GM12864 (cell line): ENCODE measurements around the gene ADAMTS2.

Experiments
- DNase-seq: peaks from one replicate; pipeline ENCODE4 v3.0.0-alpha.2; 2011; ENCODE audit warnings: low read depth
- H3K4me3 ChIP-seq: 2 replicates; pipeline ENCODE4 v1.5.1; 2011; ENCODE audit warnings: mild to moderate bottlenecking, low read depth, low read length, control low read depth
- TF ChIP-seq, protein P1 (sequence below): IDR thresholded peaks from 2 replicates; pipeline ENCODE4 v1.5.1; 2011; ENCODE audit warnings: low read depth, mild to moderate bottlenecking, moderate library complexity, low read length, control low read depth, inconsistent platforms; ENCODE audit errors: missing control alignments

The ADAMTS2 gene

DNA sequence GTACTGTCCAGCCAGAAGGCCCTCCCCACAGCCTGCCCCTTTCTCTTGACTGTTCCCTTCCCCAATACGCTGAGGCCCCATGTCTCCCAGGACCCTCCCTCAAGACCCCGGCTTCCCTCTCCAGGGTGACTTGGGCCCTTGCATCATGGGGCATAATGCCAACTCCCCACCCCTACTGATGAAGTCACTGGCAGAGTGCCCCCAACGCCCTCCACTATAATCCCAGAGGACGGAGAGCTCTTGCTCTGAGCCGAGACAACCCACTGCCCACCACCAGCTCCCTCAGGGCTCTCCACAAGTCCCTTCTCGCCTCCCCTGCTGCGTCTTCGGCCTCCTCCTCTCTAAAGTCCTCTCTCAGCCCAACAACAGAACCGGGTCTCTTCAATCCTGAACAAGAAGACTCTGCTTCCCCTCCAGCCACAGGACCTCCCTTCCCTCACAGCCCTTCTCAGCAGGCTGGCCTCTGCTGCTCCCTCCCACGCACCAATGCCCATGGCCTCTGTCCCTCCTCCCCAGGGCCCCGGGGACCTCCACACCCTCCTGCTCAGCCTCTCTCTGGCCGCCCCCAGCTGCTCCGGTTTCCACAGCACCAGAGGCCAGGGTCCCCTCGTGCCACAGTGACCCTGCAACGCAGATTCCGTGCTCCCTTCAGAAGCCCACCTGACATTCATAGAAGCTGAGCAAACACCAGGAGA is 47.6 kb downstream of the ADAMTS2 start:
- H3K4me3 ChIP-seq, result no peak overlapping the region
- TF ChIP-seq, protein P1, sequence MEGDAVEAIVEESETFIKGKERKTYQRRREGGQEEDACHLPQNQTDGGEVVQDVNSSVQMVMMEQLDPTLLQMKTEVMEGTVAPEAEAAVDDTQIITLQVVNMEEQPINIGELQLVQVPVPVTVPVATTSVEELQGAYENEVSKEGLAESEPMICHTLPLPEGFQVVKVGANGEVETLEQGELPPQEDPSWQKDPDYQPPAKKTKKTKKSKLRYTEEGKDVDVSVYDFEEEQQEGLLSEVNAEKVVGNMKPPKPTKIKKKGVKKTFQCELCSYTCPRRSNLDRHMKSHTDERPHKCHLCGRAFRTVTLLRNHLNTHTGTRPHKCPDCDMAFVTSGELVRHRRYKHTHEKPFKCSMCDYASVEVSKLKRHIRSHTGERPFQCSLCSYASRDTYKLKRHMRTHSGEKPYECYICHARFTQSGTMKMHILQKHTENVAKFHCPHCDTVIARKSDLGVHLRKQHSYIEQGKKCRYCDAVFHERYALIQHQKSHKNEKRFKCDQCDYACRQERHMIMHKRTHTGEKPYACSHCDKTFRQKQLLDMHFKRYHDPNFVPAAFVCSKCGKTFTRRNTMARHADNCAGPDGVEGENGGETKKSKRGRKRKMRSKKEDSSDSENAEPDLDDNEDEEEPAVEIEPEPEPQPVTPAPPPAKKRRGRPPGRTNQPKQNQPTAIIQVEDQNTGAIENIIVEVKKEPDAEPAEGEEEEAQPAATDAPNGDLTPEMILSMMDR, result no peak
- DNase-seq, result no peak

DNA sequence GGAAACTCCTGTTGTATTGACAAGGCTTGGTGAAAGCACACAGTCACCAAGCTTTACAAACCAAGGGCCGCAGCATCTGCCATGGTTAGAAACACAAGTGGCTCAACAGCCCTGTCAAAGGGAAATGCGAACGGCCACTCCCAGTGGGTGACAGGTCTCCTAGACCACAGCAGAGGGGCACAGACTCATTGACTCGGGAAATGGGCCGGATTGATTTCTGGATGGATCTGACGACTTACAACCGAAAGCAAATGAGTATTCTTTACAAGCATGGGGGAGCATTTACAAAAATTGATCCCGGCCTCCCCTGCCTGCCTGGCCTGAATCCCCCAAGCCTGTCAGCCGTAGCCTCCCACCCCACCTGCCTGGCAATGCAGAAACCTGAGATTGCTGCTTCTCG is 48.2 kb downstream of the ADAMTS2 start:
- H3K4me3 ChIP-seq, result no peak overlapping the region
- TF ChIP-seq, protein P1, result no peak
- DNase-seq, result no peak

DNA sequence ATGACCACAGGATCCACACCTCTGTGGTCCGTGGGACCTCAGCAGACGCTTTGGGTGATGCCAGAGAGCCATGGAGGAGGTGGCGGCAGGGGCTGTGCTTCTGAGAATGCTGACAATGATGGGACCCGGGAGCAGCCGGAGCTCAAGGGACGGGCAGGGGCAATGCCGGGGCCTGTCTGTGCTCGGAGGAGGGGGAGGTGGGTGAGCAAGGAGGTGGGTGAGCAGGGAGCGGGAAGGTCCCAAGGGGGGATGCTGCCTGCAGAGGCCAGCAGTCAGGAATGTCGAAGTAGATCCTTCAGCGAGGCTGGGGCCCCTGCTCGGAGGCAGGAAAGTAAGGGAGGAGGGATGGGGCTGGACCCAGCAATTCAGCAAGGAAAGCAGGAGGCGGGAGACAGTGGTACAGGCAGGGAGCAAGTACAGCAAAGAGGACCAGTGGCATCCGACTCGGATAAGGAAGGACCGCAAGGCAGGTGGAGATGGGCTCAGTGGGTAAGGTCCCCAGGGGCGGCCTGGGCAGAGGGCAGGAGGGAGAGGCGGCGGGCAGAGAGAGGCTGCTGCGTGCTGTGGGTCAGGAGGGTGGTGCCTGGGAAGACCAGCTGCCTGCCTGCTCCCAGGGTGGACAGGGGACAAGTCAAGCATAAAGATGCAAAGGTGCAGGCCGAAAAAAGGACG is 49.0 kb downstream of the ADAMTS2 start:
- no peak for DNase-seq
- TF ChIP-seq, protein P1, result no peak
- no peak overlapping the region for H3K4me3 ChIP-seq

DNA sequence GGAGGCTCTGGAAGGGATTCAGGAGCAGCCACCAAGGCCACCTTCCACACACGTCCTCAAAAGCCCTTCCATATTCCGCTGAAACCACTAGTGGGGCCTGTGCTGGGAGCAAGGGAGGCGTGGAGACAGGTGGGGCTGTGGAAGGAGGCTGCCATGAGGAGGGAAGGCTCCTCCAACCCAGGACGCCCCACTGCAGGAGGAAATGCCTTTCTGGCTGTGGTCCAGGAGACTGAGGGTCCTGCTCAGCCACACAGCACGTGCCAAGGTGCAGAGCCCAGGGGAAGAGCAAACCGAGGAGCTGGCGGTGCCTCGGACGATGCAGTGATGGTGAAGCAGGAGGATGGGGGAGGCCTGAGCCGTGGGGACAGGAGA is 49.5 kb downstream of the ADAMTS2 start:
- TF ChIP-seq, protein P1, result no peak
- H3K4me3 ChIP-seq, result no peak overlapping the region
- DNase-seq, result no peak

DNA sequence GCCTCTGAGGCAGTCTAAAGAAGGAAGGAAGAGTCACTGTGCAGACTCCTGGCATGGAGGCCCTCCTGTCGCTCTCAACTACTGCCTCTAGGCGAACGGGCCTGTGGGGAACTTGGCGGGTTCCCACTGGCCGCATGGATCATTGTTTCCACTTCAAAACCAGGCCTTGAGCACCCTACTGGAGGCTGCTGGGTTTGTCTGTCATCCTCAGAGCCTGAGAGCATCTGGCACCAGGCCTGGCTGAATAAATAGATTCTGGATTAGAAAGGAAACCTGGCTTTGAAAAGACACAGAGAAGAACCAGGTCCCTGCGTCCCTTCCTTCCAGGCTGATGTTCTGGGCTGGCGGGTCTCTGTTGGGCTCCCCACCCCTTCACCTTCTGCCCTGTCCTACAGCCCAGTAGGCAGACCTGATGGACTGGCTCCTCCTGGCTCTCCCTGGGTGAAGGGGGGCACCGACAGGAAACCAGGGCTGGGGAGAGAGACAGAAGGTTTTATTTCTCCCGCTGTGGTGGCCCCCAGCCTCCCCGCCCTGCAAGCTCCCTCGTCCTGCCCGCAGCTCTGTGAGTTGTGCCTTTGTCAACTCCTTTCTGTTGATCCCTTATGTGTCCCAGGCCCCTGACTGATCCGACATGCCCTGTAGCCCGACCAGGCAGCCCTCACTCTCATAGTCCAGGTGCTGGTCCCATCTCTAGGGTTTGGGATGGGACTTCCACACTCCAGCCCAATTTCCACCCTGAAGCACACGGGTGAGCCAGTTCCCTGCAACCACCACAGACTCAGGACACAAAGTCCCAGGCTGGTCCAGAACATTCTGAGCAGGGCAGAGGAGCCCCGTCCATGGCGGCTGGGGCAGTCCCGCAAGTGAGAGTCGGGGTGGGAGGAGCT is 50.1 kb downstream of the ADAMTS2 start:
- no peak for DNase-seq
- TF ChIP-seq, protein P1, result no peak
- H3K4me3 ChIP-seq, result no peak overlapping the region

DNA sequence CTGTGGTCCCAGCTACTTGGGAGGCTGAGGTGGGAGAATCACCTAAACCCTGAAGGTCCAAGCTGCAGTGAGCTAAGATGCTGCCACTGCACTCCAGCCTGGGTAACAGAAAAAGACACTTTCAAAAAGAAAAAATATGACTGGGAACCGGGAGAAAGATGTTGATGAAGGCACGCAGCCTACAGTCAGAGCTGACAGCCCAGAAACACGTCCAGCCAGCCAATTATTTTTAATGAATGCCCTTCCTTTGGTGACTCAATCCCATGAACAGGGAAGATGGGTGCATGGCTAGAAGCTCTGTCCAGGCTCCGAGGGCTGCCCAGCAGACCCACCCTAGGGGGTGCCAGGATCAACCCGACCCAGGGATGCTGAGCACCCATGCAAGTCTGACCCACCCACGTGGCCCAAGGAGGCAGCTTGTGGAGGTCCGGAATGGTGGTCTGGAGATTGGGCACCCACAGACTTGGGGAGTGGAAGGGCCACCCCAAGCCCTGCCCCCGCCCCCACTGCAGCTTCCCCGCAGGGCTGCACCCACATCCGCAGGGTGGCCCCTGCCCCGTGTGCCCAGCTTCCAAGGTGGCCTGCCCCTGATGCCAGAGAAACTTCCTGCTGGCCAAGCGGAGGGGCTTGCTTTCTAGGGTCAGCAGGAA is 51.0 kb downstream of the ADAMTS2 start:
- DNase-seq, result no peak
- H3K4me3 ChIP-seq, result no peak overlapping the region
- TF ChIP-seq, protein P1, result no peak
